GM21619 (cell line): ENCODE measurements around the gene NEK10.

ENCODE experiments used
- ATAC-seq: cut with Tn5 transposase; IDR thresholded peaks from one replicate; pipeline ENCODE4 v1.9.1; 2021; ENCODE audit not compliant: unreplicated experiment

Gene NEK10

DNA sequence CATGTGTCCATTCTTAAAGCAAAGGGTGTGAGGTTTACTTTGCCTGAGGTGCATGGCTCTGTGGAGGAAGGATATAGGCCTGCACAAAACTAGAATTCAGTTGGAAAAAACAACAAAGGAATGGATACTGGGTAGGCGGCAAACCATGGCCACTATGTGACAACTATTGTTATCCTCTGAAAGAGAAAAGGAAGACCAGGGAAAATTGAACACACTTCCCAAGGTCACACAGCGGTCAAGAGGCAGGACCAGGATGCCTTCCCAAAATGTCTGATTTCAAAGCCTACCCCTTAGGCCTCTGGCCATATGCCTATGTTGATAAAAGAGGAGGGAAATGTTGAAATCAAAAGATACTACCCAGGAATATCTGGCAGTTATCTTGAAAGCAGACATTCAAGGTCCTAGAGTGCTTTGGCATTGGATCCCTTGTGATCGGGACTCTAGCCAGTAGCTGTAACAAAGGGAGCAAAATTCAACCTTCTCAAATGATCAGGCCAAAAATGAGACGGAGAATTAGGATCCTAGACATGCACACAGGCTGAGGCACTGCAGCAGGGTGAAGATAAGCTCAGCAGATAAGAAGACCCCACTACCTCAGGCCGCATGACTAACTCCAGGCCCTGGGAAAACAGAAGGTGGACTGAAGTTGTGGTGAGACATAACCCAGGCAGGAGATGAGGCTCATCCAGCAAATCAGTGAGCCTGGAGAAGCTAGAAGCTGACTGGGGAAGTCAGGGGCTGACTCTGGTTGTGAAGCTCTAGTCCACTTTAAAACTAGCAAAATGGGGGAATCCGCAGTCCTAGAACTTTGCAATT is 292.2 kb downstream of the NEK10 start:
- ATAC-seq, result no peak

DNA sequence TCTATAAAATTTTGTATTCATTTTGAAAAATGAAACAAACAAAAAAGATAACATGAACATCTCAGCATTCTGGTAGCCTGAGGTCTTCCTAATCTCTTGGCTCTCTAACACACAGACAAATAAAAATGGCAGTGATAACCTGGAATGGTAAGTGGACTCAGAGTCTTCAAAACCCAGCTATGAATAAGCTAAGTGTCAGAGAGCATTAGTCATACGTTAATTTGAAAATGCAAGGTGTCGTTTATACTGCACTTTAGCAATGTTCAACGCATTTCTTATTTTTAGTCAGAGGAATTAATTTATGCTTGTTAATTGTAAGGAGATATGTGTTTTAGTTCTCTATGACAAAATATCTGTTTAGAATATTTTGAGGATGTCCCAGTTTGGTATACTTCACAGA is 294.3 kb downstream of the NEK10 start:
- no peak for ATAC-seq

- no peak for ATAC-seq
Measured at GRCh38 chr3:27073912-27074311, 295.3 kb downstream of the NEK10 start.

- ATAC-seq, result no peak
Measured at GRCh38 chr3:27072810-27073651, 296.2 kb downstream of the NEK10 start.

DNA sequence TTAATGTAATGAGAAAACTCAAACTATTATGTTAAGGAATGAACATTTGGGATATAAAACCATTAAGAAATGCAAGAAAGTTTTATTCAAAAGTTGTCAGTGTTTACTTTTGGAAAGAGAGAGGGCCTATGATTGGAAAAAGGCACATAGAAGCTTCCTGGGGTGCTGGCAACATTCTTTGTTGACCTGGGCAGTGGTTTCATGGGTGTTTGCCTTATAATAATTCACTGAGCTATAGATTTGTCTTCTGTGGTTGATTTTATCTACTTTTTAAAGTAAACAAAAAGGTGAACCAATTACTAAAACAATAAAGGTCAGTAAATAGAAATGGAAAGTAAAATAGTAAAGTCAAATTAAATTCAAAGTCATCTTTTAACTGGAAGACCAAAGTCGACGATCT is 308.8 kb downstream of the NEK10 start:
- ATAC-seq, result no peak
